Activated CD8-positive, alpha-beta T cell treated with anti-CD3 and anti-CD28 coated beads, Interleukin-2, amount 10 ng/mL, durations not matched to agents 7 days and 5 days (primary cell): Measurements from ENCODE around the gene INSIG1. TPM values are rescaled to one million over a fixed set of nuclear protein-coding genes. Genes with fewer than 3 reads are reported as not detected.

ENCODE experiments used
- ATAC-seq: fragments of 150-1000 bp; cut with Tn5 transposase; one replicate; pipeline ENCODE4 v1.10.0; 2021; ENCODE audit warnings: moderate library complexity
- CTCF ChIA-PET: fragments of 350-600 bp; sonication (Branson Sonifier 250); formaldehyde crosslinking; loops from one replicate; lab custom pipeline; 2021; ENCODE audit warnings: antibody characterized with exemption; lab: Charles Lee
- POLR2A ChIA-PET: fragments of 350-600 bp; sonication (Branson Sonifier 250); formaldehyde crosslinking; loops from one replicate; lab custom pipeline; 2021; ENCODE audit warnings: antibody characterized with exemption; lab: Charles Lee
- DNase-seq: peaks from one replicate; pipeline ENCODE4 v3.0.0-alpha.2; 2020
- H3K27ac Mint-ChIP-seq: one replicate; pipeline ENCODE4 v1.8.0; 2021; ENCODE audit warnings: mild to moderate bottlenecking, mixed read lengths
- H3K27me3 Mint-ChIP-seq: one replicate; pipeline ENCODE4 v1.8.0; 2021; ENCODE audit warnings: low read depth, mixed read lengths
- H3K36me3 Mint-ChIP-seq: one replicate; pipeline ENCODE4 v1.8.0; 2021; ENCODE audit warnings: low read depth, mixed read lengths
- H3K4me1 Mint-ChIP-seq: one replicate; pipeline ENCODE4 v1.8.0; 2021; ENCODE audit warnings: low read depth, mixed read lengths
- H3K4me3 Mint-ChIP-seq: one replicate; pipeline ENCODE4 v1.8.0; 2021; ENCODE audit warnings: mild to moderate bottlenecking, mixed read lengths
- H3K9me3 Mint-ChIP-seq: one replicate; pipeline ENCODE4 v1.8.0; 2022; ENCODE audit warnings: mixed read lengths; ENCODE audit not compliant: insufficient read depth
- total RNA-seq, 2 experiments: library from RNA; stranded (reverse); gene quantifications; one replicate each; pipeline ENCODE4 v1.2.3, GENCODE V29; 2021

Gene INSIG1
- total RNA-seq, 2 experiments from 2014 or later, result 83.9 to 89.1 TPM

DNA sequence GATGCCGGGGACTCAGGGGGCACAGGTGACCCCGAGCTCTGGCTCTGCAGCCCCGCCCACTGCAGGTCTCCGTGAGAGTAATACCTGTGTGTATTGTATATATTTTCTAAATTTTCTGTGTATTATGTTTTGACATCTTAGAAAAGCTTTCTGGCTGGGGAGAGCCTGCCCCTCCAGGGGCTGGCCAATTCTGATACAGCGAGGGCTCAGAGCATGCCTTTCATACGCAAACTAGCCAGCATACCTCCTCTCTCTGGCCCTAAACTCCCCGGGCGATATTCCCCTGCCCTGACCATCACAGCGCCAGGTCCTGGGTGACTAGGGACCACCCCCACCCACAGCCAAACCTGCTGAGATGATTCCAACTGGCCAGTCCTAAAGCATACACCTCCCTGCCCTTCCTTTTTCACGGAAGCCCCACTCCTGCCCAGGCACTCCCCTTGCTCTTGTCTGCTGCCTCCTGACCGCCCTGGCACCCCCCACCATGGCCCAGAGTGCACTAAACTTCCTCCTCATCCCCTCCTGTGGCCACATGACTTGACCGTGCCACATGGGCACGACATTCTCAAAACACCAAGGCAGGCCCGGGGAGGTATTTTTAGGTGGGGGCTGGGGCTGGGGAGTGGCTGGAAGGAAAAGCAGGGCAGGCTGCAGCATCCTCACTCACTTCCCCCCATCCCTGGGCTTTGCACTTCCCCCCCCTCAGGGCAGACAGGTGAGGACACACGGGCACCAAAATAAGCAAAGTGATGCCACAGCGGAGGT lies 61.5 kb downstream of the INSIG1 start:
- Mint-ChIP-seq H3K4me1 (no peaks in the 10 kb centered on the region), H3K27ac (no peak overlapping the region), H3K27me3 (peaks cover 24% of the 10 kb centered on the region), H3K4me3 (no peak overlapping the region), H3K36me3 (no peaks in the 10 kb centered on the region), H3K9me3 (no peaks in the 10 kb centered on the region)
- CTCF ChIA-PET, result no interaction called here
- no peak for DNase-seq
- POLR2A ChIA-PET, result no interaction called here
- no peak for ATAC-seq

Other genes with a start within 250 kb of the INSIG1 start
- gene HTR5A, start 227.6 kb upstream of the INSIG1 start, total RNA-seq, result not detected
- not detected for gene EN2, start 160.3 kb downstream of the INSIG1 start, total RNA-seq
- gene CNPY1, start 248.7 kb downstream of the INSIG1 start, total RNA-seq, result not detected